ENCODE measurements around the gene KSR1. TPM values are rescaled to one million over a fixed set of nuclear protein-coding genes. Genes with fewer than 3 reads are reported as not detected.

The KSR1 gene
- total and polyA plus RNA-seq, 10 of the 15 experiments (the other 5 are each of a cell fraction or from before 2014, with no cell fraction given), result 0.97 to 66.6 (median 22.9) TPM

DNA sequence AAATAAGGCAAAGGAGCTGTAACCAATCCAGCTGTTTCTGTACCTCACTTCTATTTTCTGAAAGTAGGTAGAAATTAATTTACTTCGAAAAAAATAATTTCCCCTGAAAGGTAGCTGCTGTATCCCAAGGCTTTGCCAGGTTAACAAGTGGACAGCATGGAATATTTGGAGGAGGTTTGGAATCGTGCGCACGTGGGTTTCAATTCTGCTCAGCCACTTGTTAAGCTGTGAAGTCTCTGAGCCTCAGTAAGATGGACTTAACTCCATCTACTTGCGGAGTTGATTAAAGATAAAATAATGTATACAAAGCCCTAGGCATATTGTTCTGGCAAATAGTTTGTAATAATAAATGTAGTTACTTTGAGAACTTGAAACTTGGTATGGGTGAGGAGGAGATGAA lies 117.3 kb downstream of the KSR1 start (continued):
- no peak for TF ChIP-seq RELB (IDR thresholded peaks at IDR 0.05; ENCODE audit: low read depth)
- no peak for TF ChIP-seq HSF1 (IDR thresholded peaks at IDR 0.05; ENCODE audit: low read depth, low read length)
- no peak for TF ChIP-seq EGR1 (IDR thresholded peaks at IDR 0.05; ENCODE audit: borderline replicate concordance in 1 of 2, low read depth in 2 of 2, low read length in 2 of 2)
- no peak for TF ChIP-seq JUND (IDR thresholded peaks at IDR 0.05; ENCODE audit: low read depth, low read length)
- TF ChIP-seq PAX8 (IDR thresholded peaks at IDR 0.05), result no peak
- TF ChIP-seq, protein P1, sequence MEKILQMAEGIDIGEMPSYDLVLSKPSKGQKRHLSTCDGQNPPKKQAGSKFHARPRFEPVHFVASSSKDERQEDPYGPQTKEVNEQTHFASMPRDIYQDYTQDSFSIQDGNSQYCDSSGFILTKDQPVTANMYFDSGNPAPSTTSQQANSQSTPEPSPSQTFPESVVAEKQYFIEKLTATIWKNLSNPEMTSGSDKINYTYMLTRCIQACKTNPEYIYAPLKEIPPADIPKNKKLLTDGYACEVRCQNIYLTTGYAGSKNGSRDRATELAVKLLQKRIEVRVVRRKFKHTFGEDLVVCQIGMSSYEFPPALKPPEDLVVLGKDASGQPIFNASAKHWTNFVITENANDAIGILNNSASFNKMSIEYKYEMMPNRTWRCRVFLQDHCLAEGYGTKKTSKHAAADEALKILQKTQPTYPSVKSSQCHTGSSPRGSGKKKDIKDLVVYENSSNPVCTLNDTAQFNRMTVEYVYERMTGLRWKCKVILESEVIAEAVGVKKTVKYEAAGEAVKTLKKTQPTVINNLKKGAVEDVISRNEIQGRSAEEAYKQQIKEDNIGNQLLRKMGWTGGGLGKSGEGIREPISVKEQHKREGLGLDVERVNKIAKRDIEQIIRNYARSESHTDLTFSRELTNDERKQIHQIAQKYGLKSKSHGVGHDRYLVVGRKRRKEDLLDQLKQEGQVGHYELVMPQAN (conservative IDR thresholded peaks at IDR 0.05), result no peak
- TF ChIP-seq WRNIP1 (IDR thresholded peaks at IDR 0.05; ENCODE audit: borderline replicate concordance, low read depth, low read length), result no peak
- TF ChIP-seq SP1 (IDR thresholded peaks at IDR 0.05; ENCODE audit: low read depth, low read length), result no peak
- TF ChIP-seq ATF7 (IDR thresholded peaks at IDR 0.05; ENCODE audit: low read depth), result no peak
- TF ChIP-seq SREBF1 (IDR thresholded peaks at IDR 0.05; ENCODE audit: low read length), result no peak
- TF ChIP-seq HDAC6 (IDR thresholded peaks at IDR 0.05; ENCODE audit: unreplicated experiment), result no peak
- no peak for TF ChIP-seq ZNF217 (IDR thresholded peaks at IDR 0.05)
- TF ChIP-seq ZNF384 (IDR thresholded peaks at IDR 0.05; ENCODE audit: borderline replicate concordance, low read depth, low read length), result no peak

All from GM12878 (cell line).